Endometrial microvascular endothelial cells (primary cell): ENCODE measurements around the gene CCT5. TPM values are rescaled to one million over a fixed set of nuclear protein-coding genes. Genes with fewer than 3 reads are reported as not detected.
"Not testable (repeated sequence)": the region's sequence is repeated elsewhere in the genome, so short reads cannot be mapped to it uniquely, and the experiment has no call there.

Experiments used
- in situ Hi-C: cut with HindIII; loops from 2 replicates; pipeline ENCODE4 v1.10.0; 2017; ENCODE audit warnings: low sequenced_read_pairs, low pct_unique_long_range_greater_than_20kb; ENCODE audit errors: inconsistent ontology term
- total RNA-seq: library from RNA; depleted of rRNA; stranded (reverse); fragments of >200 nt; gene quantifications from one replicate; pipeline ENCODE4 v1.2.3, GENCODE V29; 2015; ENCODE audit errors: inconsistent ontology term

Gene CCT5
- total RNA-seq, 1 donor from 2014 or later = 698 TPM

GRCh38 chr5:10291692-10292339, 41.7 kb downstream of the CCT5 start:
- in situ Hi-C loops = no loop called here

DNA sequence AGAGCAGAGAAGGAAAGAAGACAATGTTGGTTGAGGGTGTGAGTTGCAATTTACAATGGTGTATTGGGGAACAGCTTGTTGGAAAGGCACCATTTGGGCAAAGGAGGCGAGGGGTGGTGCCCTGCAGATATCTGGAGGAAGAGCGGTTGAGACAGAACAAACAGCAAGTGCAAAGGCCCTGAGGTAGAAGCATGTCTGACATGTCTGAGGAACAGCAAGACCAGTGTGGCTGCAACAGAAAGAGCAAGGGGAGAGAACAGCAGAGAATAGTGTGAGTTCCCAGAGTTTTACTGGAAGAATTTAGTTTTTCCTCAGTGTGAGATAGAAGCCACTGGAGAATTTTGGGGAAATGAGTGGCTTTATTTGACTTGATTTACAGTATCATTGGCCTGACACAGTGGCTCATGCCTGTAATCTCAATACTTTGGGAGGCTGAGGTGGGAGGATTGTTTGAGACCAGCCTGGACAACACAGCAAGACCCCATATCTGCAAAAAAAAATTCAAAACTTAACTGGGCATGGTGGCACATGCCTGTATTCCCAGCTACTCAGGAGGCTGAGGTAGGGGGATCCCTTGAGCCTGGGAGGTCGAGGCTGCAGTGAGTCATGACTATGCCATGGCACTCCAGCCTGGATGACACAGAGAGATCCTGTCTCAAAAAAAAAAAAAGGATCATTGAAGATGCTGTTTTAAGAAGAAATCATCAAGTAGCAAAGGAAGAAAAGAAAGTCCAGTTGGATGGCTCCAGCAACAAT, 44.0 kb downstream of the CCT5 start:
- in situ Hi-C loops = no loop called here

DNA sequence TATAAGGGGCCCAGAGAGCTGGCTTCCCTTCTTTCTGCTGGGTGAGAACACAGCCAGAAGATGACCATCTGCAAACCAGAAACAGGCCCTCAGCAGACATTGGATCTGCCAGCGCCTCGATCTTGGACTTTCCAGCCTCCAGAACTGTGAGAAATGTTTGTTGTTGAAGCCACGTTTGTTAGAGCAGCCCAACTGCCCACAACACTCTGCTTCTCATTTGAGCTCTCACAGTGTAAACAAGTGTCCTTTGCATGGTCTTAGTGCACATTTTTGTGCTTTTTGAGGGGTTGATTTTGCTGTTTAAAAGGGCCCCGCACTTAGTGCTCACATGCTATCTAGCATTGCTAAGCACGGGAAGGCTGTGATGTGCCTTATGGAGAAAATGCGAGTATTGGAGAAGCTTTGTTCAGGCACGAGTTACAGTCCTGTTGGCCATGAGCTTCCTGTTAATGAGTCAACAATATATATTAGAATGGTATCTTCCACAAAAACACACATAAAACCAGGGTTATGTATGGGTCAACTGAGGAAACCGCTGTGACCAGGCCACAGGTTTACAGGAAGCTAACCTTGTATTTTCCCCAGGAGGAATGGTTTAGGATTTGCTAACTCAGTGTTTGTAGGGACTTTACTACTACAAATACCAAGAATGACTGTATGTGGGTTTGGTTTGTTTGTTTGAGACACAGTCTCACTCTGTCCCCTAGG, 45.7 kb downstream of the CCT5 start:
- in situ Hi-C loops = no loop called here

DNA sequence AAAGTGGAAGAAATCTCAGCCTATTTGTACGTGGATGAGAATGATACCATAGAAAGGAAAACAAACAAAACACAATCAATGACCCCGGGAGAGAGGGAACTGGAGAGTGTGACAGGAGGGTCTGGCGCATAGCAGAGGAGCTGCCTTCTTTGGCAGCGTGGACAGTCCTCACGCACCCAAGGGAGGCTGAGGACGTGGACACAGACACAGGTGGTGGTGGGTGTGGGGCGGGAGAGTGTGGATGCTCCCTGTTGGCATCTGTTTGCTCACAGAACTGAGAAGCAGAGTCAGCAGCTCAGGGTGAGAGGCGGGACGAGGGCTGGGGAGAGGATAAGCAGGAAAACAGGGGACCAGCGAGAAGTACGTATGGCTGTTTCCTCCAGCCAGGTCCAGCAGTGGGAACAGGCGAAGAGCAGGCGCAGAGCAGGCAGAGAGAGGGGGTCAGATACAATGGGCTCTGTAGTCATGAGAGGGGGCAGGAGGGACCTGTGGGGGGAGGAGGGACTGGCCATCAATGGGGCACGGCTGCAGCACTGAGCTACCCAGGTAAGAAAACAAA, 47.6 kb downstream of the CCT5 start:
- in situ Hi-C loops = no loop called here

GRCh38 chr5:10300246-10300645, 50.2 kb downstream of the CCT5 start:
- in situ Hi-C loops = no loop called here

DNA sequence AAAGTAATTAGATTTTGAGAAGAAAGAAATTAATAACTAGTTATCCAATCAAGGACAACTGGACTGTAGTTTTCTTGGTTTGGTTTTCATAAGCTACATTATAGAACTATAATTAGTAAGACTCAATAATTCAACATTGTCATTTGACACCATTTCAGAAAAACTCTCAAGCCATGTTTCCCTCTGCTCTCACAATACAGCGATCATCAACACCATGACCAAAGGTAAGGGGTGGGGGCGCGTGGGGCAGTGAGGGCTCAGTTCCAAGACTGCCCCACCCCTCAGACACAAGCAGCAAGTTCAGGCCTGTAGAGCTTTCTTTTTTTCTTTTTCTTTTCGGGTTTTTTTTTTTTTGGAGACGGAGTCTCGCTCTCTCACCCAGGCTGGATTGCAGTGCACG, 51.2 kb downstream of the CCT5 start:
- in situ Hi-C loops = no loop called here

GRCh38 chr5:10301842-10302610, 51.9 kb downstream of the CCT5 start:
- in situ Hi-C loops = no loop called here

GRCh38 chr5:10303201-10303600, 53.1 kb downstream of the CCT5 start:
- in situ Hi-C loops = no loop called here

DNA sequence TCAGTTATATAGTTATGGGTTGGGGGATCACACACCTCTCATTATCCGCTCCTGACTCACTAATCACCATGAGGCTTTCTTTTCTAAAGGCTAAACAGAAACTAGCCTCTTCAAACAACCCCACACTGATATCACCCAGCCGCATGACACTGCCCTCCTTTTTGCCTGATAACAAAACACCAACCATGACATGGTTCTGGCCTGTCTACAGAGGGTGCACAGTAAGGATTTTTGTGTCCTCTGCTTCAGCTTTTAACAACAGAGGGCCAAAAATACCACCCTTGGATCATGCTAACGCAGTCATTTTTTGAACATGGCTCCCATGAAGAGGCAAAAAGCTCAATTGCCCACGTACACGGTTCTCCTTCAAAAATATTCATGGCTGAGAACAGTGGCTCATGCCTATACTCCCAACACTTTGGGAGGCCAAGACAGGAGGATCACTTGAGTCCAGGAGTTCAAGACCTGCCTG, 53.7 kb downstream of the CCT5 start:
- in situ Hi-C loops = no loop called here

DNA sequence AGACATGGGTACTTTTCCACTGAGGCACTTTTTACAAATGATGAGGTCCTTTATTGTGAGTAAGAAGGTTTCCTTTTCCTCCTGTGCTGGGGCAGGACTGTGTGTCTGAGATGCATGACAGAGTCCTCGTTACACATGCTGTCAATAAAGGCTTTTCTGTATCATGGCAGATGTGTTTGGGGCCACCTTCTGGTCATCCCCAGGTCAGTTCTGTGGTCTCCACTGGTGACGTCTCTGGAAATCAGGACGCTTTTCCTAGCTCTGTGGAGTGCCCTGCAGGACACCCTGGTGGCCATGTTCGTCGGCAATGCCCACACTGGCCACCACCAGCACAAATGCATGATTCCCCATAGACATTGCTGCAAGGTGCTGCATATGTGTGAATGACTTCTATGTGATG, 54.9 kb downstream of the CCT5 start:
- in situ Hi-C loops = no loop called here

GRCh38 chr5:10306114-10306513, 56.0 kb downstream of the CCT5 start:
- in situ Hi-C loops = no loop called here

GRCh38 chr5:10306806-10307205, 56.7 kb downstream of the CCT5 start:
- in situ Hi-C loops = no loop called here

- in situ Hi-C loops = no loop called here
Measured at GRCh38 chr5:10307206-10308148, 57.4 kb downstream of the CCT5 start, which contains the start of gene CMBL. Gene CMBL, minus strand, starts transcription at chr5:10307902. Its CDS starts 17,140 bp downstream, at chr5:10290762.

DNA sequence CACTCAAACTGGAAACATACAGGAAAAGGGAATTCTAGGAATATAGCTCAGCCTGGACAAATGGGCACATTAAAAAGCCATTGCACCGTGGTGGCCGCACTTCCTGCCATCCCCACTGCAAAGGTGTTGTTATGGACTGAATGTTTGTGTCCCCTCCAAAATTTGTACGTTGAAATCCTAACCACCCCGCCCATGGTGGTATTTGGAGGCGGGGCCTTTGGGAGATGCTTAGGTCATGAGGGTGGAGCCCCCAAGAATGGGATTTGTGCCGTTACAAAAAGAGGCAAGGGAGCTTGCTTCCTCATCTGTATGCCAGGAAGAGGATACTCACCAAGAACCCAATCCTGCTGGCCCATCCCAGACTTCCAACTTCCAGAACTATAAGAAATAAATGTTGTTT, 58.8 kb downstream of the CCT5 start:
- in situ Hi-C loops = no loop called here

DNA sequence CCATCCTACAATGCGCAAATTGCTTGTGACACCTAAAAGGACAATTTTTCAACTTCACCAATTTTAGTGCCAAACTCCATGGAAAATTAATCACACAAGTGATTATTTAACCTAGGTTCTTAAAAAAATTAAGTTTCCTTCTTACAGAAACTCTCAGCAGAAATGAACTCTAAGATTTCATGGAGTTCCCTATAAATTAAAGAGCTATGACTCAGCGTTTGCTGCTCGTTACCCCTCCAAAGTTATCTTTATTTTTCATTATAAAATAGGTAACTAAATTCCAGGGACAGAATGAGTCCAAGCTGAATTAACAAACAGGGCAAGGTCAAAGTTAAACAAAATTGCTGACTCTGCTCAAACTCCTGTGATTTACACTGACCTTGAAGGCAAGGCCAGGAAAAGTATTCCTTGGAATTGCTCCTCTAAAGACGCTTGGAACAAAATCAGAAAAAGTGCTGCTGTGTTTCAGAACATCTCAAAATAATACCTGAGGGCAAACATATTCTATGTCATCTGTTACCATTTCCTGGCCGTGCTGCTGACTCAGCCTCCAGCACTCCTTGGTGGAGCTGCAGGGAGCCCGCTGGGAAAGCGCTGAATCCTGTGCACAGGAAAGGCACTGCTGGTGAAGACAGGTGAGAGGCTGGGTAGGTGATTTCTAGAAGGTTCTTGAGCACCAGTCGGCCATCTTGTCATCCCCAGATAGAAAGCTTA, 60.1 kb downstream of the CCT5 start:
- in situ Hi-C loops = no loop called here

GRCh38 chr5:10310835-10311570, 60.9 kb downstream of the CCT5 start:
- in situ Hi-C loops = not testable (repeated sequence)
